Measurements from ENCODE around the gene KCNK7.
"Not testable (repeated sequence)": the region's sequence is repeated elsewhere in the genome, so short reads cannot be mapped to it uniquely, and the experiment has no call there.

KCNK7 gene, protein sequence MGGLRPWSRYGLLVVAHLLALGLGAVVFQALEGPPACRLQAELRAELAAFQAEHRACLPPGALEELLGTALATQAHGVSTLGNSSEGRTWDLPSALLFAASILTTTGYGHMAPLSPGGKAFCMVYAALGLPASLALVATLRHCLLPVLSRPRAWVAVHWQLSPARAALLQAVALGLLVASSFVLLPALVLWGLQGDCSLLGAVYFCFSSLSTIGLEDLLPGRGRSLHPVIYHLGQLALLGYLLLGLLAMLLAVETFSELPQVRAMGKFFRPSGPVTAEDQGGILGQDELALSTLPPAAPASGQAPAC

DNA sequence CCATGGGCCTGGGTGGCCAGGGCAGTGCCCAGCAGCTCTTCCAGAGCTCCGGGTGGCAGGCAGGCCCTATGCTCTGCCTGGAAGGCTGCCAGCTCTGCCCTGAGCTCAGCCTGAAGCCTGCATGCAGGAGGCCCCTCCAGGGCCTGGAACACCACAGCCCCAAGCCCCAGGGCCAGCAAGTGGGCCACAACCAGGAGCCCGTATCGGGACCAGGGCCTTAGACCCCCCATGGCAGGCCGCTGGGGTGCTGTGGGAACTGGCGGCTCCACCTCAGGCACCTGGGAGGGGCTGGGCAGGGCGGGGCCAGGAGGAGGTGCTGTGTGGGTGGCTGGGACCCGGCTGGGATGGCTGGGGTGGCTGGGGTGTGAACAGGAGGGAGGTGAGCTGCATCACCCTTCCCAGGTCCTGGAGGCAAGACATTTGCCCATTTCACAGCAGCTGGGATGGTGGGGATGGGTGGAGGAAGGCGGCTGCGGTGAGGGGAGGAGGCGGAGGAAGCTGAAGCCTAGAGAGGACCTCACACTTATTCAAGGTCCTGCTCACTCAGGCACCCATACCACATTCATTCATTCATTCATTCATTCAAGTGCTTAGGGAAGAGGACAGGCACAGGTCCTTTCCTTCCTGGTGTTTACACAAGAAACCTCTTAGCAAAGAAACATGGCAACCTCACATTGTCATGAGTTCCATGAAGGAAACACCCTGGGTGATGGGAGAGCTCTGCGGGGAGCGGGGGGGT lies at the start of gene KCNK7:
TSS of gene KCNK7 (minus strand) at position 258 of the 739 bp plus-strand sequence. CDS start at position 230, 28 bp downstream.
- no peak for DNase-seq

DNA sequence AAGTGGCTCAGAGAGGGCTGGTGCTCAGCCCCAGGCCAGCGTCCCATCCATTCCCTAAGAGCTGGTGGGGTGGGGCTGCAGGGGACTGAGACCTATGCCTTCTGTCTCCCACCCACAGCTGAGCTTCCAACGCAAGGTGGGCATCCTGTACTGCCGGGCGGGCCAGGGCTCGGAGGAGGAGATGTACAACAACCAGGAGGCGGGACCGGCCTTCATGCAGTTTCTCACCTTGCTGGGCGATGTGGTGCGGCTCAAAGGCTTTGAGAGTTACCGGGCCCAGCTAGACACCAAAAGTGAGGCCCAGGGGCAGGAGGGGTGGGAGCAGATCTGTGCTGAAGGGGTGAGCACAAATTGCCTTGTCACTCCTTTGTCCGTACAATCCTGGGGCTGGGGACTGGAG lies 49.2 kb upstream of the KCNK7 start:
- no peak for DNase-seq

DNA sequence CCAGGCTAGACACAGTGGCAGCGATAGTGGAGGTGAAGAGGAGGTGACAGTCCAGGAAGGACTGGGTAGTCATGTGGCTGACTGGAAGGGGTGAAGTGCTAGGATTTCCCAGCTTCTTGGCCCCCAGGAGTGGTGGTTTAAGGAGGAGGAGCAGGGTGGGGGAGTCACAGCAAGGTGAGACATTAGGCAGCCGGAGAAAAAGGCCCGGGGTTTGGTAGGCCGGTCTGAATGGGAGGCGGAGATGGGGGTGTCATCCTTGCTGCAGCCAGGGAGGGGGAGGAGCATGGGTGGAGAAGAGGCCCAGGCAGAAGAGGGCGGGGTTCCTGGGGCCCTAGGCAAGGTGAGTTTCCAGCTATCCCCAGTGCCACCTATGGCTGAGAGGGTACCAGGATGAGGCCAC lies 48.4 kb upstream of the KCNK7 start:
- no peak for DNase-seq

DNA sequence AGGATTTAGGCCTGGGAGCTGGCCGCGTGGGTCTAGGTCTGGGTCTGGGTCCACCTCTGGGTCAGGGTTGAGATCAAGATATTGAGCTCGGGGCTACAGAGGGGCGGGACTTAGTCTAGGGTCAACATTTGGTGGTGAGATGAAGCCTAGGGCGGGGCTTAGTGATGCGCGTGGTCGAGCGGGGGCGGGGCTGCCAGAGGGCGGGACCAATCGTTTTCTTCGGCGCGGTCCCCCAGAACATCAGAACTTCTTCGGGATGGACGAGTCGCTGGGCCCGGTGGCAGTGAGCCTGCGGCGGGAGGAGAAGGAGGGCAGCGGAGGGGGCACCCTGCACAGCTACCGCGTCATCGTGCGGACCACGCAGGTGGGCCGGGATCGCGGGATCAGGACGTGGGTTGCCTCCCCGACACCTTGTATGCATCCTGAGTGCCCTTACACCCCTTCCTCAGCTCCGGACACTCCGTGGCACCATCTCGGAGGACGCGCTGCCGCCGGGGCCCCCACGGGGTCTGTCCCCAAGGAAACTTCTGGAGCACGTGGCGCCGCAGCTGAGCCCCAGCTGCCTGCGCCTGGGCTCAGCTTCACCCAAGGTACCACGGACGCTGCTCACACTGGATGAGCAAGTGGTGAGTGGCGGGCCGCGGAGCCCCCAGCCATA lies 46.5 kb upstream of the KCNK7 start:
- DNase-seq = no peak

DNA sequence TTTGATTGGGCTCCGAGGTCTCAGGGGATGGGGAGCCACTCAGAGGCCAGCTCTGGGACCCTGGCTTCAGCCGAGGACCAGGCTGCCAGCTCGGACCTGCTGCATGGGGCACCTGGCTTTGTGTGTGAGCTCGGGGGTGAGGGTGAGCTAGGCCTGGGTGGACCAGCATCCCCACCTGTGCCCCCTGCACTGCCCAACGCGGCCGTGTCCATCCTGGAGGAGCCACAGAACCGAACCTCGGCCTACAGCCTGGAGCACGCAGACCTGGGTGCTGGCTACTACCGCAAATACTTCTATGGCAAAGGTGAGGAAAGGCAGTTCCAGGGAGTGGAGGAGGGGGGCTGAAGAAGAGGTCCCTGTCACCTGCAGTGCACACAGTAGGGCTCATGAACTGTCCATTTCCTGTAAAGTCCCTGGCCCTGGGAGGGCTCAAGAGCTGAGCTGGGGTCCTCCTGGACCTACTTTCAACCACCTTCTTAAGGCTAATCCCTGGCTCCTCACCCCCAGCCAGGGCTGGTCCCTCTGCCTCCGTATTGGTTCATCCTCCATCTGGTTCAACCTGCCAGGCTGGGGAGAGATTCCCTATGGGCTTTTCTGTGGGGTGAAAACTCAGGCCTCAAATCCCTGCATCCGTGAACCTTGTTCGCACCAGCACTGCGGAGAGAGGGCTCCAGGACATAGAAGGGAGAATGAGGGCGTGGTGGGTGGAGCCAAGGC lies 45.9 kb upstream of the KCNK7 start:
- DNase-seq = no peak

DNA sequence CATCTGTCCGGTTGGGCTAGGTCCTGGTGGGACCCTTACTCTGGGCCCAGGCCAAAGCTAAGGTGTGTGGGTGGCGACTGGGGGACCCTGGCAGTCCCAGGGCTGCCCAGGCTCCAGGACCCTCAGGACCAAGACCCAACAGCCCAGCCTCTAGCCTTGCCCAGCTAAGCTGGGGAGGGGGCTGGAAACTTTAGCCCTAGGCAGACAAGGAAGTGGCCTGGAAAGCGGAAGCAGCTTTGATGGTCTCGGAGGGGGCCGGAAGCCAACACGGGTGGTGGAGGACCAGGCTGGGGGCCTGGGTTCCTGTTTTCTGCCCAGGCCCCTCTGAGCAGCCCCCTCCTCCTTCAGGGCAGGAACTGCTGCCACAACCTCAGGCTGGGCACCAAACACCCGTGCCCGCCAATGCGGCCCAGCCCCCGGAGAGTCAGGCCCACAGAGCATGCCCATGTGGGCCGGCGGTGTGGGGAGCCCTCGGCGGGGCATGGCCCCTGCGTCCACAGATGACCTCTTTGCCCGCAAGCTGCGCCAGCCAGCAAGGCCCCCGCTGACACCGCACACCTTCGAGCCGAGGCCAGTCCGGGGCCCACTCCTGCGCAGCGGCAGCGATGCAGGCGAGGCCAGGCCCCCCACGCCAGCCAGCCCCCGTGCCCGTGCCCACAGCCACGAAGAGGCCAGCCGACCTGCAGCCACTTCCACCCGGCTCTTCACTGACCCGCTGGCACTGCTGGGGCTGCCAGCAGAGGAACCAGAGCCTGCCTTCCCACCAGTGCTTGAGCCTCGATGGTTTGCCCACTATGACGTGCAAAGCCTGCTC lies 45.1 kb upstream of the KCNK7 start:
- peak; percentile 60 for DNase-seq

DNA sequence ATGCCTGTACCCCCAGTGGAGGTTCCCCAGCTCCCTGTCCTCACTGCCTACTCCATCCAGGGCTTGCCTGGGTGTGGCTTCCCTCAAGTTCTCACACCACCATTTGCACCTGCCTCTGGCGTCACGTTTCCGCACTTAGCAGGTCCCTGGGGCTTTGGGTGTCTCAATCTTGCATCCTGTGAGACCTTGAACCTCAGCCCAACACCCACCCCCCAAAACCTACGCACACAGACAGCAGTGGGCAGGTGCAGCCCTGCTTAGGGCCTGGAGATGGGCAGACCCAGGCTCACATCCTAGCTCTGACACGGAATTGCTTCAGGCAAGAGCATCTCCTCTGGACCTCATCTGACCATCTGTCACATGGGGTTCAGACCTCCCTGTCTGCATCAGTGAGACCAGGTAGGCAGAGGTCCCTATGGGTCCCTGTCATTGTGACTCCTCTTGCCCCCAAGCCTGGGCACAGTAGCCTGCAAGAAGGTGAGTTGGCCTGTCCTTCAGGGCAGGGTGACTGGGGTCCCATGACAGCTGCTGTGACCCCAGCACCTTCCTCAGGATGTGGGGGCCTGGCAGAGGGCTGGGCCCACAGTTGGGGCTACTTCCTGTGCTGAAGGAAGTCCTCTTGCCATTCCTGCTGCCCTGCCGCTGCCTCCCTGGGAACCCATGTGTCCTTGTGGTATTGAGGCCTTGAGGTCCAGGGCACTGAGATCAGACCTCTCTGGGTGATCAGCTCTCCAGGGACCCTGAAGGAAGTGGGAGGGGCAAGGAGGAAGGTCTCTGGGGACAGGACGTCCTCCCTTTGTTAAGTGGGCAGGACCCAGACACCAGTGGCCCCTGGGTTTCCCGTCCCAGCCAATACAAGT lies 44.3 kb upstream of the KCNK7 start:
- DNase-seq = peak; percentile 90

DNA sequence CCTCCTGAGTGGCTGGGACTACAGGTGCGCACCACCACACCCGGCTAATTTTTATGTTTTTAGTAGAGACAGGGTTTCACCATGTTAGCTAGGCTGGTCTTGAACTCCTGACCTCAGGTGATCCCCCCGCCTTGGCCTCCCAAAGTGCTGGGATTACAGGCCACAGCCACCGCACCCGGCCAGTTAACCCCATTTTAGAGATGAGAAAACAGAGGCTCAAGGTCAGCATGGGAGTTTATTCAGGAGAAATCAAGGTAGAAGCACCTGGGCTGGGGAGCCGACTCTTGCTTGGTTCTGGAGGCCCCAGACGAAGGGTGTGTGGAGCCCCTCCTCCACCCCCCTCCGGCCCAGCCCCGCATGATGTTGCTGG lies 43.6 kb upstream of the KCNK7 start:
- DNase-seq = not testable (repeated sequence)

DNA sequence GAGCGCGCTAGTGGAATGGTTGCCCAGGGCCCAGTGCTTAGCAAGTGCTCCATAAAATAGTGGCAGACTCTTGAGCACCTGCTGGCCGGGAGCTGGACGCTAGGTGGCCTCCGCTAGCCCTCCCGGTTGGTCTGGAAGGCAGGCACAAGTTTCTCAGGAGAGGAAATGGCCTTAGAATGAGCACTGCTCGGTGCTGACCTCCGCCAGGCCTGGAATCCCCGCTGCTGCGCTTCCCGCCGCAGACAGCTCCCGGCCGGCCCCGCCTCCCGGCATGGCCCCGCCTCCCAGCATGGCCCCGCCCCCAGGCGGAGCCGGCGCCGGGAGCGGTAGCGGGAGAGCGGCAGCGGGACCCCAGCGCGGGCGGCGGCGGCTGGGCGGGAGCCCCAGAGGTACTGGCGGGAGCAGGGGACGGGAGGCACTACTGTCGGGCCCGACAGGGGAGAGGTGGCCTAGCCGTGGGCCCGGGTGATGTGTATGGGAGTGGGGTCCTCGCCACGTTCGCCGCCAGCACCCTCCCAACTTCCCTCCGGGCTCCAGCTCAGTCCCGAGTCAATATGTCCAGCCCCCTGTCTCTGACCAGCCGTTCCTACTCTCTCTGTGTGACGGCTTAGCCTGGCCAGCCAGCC lies 42.3 kb upstream of the KCNK7 start, which contains the start of gene SIPA1:
TSS of gene SIPA1 (plus strand) at position 308 of the 626 bp plus-strand sequence. CDS start 2,821 bp downstream, outside the sequence.
- DNase-seq = peak; percentile 72

DNA sequence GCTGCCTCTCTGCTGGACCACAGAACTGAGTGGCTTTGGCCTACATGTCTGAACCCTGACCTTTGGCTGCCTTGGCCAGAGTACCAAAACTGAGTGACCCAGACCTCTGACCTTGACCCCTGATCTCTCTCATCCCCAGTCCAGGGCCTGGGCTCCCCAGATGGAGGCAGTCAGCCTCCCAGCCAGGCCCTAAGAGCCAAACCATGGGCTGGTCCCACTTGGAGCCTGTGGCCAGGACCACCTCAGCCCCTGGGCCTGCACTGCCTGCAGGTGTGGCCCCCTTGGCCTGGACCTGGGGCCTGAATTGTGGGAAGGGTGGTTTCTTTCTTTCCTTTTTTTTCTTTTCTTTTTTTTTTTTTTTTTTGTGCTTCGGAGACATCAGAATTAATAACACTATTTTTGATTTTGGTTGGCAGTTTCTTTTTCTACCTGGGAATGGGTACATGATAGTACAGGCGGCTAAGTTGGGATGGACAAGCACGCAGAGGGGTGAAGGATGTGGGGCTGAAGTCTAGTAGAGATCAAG lies 41.5 kb upstream of the KCNK7 start:
- no peak for DNase-seq

DNA sequence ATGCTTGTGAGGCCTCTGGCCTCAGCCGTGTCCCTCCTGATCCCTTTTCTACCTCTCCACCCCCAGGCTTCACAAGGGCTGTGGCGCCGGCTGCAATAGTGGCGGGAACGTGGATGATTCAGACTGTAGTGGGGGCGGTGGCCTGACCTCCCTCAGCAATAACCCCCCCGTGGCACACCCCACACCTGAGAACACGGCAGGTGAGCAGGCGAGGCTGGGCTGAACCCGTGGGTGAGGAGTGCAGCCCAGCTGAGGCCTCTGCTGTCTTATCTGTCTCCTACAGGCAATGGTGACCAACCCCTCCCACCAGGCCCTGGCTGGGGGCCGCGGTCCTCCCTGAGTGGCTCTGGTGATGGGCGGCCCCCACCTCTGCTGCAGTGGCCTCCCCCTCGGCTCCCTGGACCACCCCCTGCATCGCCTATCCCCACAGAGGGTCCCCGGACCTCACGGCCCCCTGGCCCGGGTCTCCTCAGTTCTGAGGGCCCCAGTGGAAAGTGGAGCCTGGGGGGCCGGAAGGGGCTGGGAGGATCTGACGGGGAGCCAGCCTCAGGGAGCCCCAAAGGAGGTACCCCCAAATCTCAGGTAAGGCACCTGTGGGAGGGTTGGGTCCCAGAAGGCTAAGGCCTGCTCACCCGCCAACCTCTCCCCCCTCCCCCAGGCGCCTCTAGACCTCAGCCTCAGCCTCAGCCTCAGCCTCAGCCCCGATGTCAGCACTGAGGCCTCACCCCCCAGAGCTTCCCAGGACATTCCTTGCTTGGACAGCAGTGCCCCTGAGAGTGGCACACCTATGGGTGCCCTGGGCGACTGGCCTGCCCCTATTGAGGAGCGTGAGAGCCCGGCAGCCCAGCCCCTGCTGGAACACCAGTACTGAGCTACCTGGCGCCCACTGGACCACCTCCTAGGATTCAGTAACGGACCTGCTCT lies 40.8 kb upstream of the KCNK7 start:
- no peak for DNase-seq

DNA sequence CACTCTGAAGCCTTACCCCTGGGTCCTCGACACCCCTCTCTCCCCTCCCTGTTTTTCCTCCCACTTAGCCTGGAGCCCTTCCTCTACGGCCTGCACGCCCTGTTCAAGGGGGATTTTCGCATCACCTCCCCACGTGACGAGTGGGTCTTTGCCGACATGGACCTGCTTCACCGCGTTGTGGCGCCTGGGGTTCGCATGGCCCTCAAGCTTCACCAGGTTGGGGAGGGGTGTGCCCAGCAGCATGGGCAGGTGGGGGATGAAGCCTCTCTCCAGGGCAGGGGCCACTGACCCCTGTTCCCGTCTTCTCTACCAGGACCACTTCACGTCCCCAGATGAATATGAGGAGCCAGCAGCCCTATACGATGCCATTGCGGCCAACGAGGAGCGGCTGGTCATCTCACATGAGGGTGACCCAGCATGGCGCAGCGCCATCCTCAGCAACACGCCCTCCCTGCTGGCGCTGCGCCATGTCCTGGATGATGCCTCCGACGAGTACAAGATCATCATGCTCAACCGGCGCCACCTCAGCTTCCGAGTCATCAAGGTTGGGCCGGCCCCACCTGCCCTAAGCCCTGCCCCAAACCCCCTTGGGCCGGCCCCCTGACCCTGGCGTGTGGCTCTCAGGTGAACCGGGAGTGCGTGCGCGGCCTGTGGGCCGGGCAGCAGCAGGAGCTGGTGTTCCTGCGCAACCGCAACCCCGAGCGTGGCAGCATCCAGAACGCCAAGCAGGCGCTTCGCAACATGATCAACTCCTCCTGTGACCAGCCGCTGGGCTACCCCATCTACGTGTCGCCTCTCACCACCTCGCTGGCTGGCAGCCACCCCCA lies 39.5 kb upstream of the KCNK7 start:
- DNase-seq = no peak

DNA sequence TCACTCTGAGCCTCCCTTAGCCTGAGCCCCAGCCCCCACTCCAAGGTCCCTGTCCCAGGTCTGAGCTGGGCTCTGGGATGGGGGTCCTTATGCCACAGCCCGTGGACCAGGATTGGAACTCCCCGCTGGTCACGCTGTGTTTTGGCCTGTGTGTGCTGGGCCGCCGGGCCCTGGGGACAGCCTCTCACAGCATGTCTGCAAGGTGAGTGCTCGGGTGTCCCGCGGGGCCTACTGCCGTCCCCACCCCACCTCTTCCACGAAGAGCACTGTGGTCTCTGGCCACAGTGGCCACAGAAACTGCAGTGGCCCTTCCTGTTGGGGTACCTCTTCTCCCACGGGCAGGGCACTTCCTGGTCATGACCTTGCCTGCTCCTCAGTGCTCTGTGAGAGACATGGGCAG lies 38.8 kb upstream of the KCNK7 start:
- DNase-seq = no peak

DNA sequence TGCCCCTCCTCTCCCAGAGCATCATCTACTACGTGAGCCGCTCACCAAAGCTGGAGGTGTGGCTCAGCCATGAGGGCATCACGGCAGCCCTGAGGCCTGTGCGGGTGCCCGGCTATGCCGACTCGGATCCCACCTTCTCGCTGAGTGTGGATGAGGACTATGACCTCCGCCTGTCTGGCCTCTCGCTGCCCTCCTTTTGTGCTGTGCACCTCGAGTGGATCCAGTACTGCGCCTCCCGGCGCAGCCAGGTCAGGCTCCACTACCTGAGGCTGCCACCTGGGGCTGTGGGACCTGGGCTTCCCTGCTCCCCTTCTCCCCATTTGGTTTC lies 38.5 kb upstream of the KCNK7 start:
- DNase-seq = no peak

DNA sequence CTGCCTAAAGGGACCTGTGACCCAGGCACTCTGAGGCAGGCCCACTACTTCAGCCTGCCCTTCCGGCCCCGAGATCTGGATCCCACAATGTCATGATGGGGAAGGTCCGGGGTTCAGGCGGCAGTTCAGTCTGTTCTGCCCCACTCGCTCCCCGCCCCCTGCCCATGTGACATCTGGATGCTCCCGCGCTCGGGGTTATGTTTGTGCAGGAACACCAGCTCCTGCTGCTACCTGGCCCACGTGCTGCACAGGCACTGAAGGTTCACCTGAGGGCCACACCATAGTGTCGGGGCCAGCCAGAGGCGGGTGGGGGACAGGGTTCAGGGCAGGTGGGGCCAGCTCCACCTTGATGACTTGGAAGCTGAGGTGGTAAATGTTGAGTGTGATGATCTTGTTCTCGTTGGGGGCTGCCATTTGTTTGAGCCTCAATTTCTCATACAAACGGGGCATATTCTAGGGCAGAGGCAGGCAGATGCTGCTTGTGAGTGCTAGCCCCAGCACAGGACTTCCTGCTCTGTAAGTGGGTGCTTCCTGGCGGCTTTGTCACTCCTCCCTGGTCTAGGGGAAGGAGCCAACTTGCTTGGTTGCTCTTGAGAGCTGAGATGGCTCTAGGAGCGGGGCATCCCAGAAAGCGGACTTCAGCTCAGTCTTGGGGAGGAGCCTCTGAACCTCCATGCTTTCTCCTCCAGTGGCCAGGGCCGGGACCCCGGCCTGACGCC lies 37.9 kb upstream of the KCNK7 start:
- no peak for DNase-seq

DNA sequence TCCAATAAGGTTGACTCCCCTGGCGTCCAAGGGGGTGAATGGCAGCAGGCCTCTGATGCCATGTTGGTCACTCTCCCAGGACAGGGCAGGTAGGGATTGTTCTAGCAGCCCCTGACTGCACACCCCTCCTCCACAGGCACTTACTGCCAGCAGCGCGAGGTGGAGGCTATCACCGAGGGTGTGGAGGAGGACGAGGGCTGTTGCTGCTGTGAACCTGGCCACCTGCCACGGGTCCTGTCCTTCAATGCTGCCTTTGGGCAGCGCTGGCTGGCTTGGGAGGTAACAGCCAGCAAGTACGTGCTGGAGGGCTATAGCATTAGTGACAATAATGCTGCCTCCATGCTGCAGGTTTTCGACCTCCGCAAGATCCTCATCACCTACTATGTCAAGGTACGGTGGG lies 34.6 kb upstream of the KCNK7 start:
- DNase-seq = no peak

DNA sequence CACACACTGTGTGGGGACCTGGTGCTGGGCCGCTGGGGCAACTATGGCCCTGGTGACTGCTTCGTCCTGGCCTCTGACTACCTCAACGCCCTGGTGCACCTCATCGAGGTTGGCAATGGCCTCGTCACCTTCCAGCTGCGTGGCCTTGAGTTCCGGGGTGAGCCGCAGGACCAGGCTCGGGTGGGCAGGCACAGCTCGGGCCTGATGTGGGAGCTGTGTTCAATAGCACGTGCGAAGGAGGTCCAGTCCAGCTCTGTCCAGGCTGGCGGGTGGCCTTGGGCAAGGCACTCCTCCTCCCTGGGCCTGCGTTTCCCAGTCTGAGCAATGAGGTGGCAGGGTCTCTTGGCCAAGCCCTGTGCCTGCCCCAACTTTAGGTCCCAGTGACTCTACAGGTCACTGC lies 34.0 kb upstream of the KCNK7 start:
- no peak for DNase-seq

DNA sequence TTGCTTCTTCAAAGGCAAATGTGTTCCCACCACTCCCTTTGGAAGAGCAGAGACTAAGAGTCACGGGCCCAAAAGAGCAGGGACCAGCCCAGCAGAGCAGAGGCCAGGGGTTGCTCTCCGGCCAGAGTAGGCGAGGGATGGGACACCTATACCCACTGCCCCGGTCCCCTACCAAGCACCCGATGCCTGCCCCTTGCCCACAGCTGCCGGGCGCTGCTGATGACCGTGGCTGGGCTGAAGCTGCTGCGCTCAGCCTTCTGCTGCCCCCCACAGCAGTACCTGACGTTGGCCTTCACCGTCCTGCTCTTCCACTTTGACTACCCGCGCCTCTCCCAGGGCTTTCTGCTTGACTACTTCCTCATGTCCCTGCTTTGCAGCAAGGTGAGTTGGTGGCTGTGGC lies 31.6 kb upstream of the KCNK7 start:
- no peak for DNase-seq

Measured in CD4-positive, alpha-beta T cell treated with Interleukin-17A for 1 hour (primary cell).